A673 (cell line): ENCODE measurements around the gene FAM168B. TPM values are rescaled to one million over a fixed set of nuclear protein-coding genes. Genes with fewer than 3 reads are reported as not detected.

ENCODE experiments used
- BruUV-seq: library from RNA; stranded (reverse); fragments of 400-500 nt; replicated peaks from 2 replicates; lab custom pipeline; 2021; lab: Mats Ljungman, UMichigan
- CTCF ChIA-PET: fragments of 300-600 bp; sonication (Branson Sonifier 250); formaldehyde crosslinking; loops from one replicate; lab custom pipeline; 2022; ENCODE audit warnings: antibody characterized with exemption; lab: Charles Lee
- POLR2A ChIA-PET: fragments of 300-600 bp; sonication (Branson Sonifier 250); formaldehyde crosslinking; loops from one replicate; lab custom pipeline; 2022; ENCODE audit warnings: antibody characterized with exemption; ENCODE audit not compliant: low non-redundant PET; lab: Charles Lee
- DNase-seq: peaks from one replicate; pipeline ENCODE4 v3.0.0-alpha.2; 2015; ENCODE audit warnings: low spot score
- H3K27ac ChIP-seq: fragments of 200-600 bp; sonication (generic); 2 replicates; pipeline ENCODE4 v1.5.1; 2016; ENCODE audit warnings: mixed run types, low read depth, mild to moderate bottlenecking, mixed read lengths, antibody characterized with exemption, low read length; ENCODE audit not compliant: poor library complexity, severe bottlenecking
- H3K27me3 ChIP-seq: fragments of 200-600 bp; sonication (generic); replicated peaks from 2 replicates; pipeline ENCODE4 v1.6.1; 2017; ENCODE audit warnings: mixed run types, low read depth, mild to moderate bottlenecking, mixed read lengths, antibody characterized with exemption, low read length; ENCODE audit not compliant: insufficient read depth, poor library complexity
- H3K36me3 ChIP-seq: fragments of 200-600 bp; sonication (generic); 2 replicates; pipeline ENCODE4 v1.6.1; 2016; ENCODE audit warnings: mixed run types, mild to moderate bottlenecking, mixed read lengths, antibody characterized with exemption, low read length; ENCODE audit not compliant: insufficient read depth, poor library complexity, severe bottlenecking
- H3K4me1 ChIP-seq: fragments of 200-600 bp; sonication (generic); 2 replicates; pipeline ENCODE4 v1.6.1; 2017; ENCODE audit warnings: mixed run types, mild to moderate bottlenecking, mixed read lengths, antibody characterized with exemption, low read length; ENCODE audit not compliant: insufficient read depth, poor library complexity, severe bottlenecking
- H3K4me3 ChIP-seq: fragments of 200-600 bp; sonication (generic); 2 replicates; pipeline ENCODE4 v1.5.1; 2016; ENCODE audit warnings: low read depth, mixed run types, mild to moderate bottlenecking, mixed read lengths, low read length; ENCODE audit not compliant: poor library complexity, severe bottlenecking
- H3K9me3 ChIP-seq: fragments of 200-600 bp; sonication (generic); 2 replicates; pipeline ENCODE4 v1.6.1; 2016; ENCODE audit warnings: mixed run types, low read depth, mild to moderate bottlenecking, mixed read lengths, antibody characterized with exemption, low read length; ENCODE audit not compliant: poor library complexity, severe bottlenecking
- EZH2 ChIP-seq: fragments of 200-600 bp; sonication (generic); IDR thresholded peaks from 2 replicates; pipeline ENCODE4 v1.6.1; 2017; ENCODE audit warnings: borderline replicate concordance, low read depth, mild to moderate bottlenecking, mixed read lengths, antibody characterized with exemption, low read length; ENCODE audit not compliant: poor library complexity, severe bottlenecking
- intact Hi-C: fragments of 100-400 bp; cut with micrococcal nuclease; formaldehyde crosslinking; loops from one replicate; pipeline ENCODE4 v1.10.0; 2022; ENCODE audit not compliant: unreplicated experiment
- total RNA-seq: library from RNA; stranded (reverse); gene quantifications from 2 replicates; pipeline ENCODE4 v1.2.3, GENCODE V29; 2021
- TF ChIP-seq, protein P1 (sequence below): fragments of 300-800, 200-600 bp; sonication (generic); conservative IDR thresholded peaks from 2 replicates; pipeline ENCODE4 v1.5.1; 2017; ENCODE audit warnings: low read depth, mild to moderate bottlenecking, antibody characterized with exemption, low read length, moderate library complexity, mixed read lengths

Gene FAM168B
- total RNA-seq, 1 experiment from 2014 or later = 149 TPM

DNA sequence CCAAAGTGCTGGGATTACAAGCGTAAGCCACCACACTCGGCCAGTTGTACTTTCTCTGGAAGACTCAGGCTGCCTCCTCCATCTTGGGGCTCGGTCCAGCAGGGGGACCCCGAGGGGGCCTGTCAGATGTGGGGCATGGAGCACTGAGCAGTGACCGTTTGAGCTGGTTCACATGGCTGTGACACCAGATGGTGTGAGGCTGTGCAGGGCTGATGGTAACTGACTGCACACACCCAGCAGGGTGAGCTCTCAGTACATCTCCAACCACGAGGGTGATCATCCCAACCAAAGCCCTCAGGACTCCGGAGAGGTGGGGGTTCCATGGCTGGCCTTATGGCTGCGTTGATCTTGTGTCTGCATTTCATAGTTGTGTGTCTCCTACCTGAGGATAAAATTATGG, 63.4 kb downstream of the FAM168B start:
- CTCF ChIA-PET = no interaction called here
- intact Hi-C loops = no loop called here
- no peak for DNase-seq
- Histone ChIP-seq H3K4me1 (peaks cover 5% of the 10 kb centered on the region), H3K4me3 (no peak overlapping the region), H3K36me3 (no peaks in the 10 kb centered on the region), H3K27ac (no peak overlapping the region), H3K27me3 (peaks cover 5% of the 10 kb centered on the region), H3K9me3 (no peaks in the 10 kb centered on the region)
- TF ChIP-seq EZH2 = no peak
- TF ChIP-seq, protein P1, sequence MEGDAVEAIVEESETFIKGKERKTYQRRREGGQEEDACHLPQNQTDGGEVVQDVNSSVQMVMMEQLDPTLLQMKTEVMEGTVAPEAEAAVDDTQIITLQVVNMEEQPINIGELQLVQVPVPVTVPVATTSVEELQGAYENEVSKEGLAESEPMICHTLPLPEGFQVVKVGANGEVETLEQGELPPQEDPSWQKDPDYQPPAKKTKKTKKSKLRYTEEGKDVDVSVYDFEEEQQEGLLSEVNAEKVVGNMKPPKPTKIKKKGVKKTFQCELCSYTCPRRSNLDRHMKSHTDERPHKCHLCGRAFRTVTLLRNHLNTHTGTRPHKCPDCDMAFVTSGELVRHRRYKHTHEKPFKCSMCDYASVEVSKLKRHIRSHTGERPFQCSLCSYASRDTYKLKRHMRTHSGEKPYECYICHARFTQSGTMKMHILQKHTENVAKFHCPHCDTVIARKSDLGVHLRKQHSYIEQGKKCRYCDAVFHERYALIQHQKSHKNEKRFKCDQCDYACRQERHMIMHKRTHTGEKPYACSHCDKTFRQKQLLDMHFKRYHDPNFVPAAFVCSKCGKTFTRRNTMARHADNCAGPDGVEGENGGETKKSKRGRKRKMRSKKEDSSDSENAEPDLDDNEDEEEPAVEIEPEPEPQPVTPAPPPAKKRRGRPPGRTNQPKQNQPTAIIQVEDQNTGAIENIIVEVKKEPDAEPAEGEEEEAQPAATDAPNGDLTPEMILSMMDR = no peak
- POLR2A ChIA-PET = no interaction called here
- no TSS peak for BruUV-seq

DNA sequence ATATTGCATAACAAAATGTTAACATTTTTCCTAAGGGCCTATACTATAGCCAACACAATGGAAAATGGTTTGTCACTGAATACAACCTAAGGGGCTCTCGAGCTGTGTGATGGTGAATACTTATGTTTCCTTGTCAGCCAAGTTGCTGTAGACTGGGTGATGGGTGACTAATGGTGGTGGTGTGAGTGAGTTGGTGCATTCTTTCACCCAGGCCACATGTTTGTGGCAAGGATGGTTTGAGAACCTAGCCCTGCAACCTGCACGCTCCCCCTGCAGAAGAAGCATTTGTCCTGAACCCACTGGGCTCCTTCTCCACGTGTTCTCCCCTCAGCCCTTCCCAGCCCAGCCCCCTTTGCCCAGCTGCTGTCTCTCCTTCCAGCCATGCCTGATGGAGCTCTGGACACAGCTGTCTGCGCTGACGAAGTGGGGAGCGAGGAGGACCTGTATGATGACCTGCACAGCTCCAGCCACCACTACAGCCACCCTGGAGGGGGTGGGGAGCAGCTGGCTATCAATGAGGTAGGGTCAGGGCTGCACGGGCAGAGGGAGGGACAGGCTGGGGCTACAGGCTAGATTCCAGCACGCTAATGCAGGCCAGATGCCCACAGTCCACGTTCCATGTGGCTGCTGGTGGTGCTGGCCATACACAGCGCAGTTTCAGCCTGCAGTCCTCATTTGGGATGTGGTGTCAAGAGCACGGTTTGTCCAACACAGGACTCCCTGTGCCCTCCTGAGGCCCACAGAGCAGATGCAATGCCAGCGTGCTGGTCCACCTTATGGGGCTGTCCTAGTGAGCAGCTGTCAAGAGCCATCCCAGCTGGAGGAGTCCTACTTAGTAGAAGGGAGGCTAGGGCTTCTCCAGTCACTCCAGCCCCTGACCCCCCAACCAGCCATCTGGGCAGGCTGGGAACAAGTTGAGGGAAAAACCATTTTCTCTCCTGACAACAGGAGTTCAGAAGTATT, 65.4 kb downstream of the FAM168B start:
- intact Hi-C loops = no loop called here
- POLR2A ChIA-PET = no interaction called here
- no peak for DNase-seq
- Histone ChIP-seq H3K9me3 (no peaks in the 10 kb centered on the region), H3K36me3 (no peaks in the 10 kb centered on the region), H3K4me1 (no peaks in the 10 kb centered on the region), H3K4me3 (no peak overlapping the region), H3K27ac (no peak overlapping the region), H3K27me3 (no peaks in the 10 kb centered on the region)
- BruUV-seq = no TSS peak
- TF ChIP-seq, protein P1 = no peak
- TF ChIP-seq EZH2 = no peak
- CTCF ChIA-PET = no interaction called here

DNA sequence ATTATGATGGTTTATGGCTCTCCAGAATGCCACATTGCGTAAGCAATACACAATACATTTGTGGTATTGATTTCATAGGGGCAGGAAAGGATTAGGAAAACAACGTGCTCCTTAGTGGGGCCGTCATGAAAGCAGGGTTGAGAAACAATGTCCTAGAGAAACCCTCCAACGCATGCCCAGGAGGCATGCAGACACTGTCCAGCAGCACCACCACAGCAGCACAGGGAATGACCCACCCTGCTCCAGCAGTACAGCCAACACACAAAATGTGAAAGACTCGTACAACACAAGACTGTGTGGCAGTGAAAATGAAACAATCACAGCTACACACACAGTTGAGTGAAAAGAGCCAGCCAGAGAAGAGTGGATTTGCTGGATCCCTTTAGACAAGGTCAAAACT, 66.3 kb downstream of the FAM168B start:
- Histone ChIP-seq H3K4me1 (no peaks in the 10 kb centered on the region), H3K27me3 (no peaks in the 10 kb centered on the region), H3K36me3 (no peaks in the 10 kb centered on the region), H3K27ac (no peak overlapping the region), H3K4me3 (no peak overlapping the region), H3K9me3 (no peaks in the 10 kb centered on the region)
- POLR2A ChIA-PET = no interaction called here
- TF ChIP-seq, protein P1 = no peak
- no peak for TF ChIP-seq EZH2
- BruUV-seq = no TSS peak
- DNase-seq = no peak
- CTCF ChIA-PET = no interaction called here
- intact Hi-C loops = no loop called here
